HG03469 (cell line): ENCODE results near the gene RNASE11.
"Not testable (repeated sequence)": the region's sequence is repeated elsewhere in the genome, so short reads cannot be mapped to it uniquely, and the experiment has no call there.

Experiments
- ATAC-seq: cut with Tn5 transposase; IDR thresholded peaks from one replicate; pipeline ENCODE4 v1.9.1; 2021; ENCODE audit warnings: mild to moderate bottlenecking, moderate library complexity, moderate number of reproducible peaks; ENCODE audit not compliant: unreplicated experiment

RNASE11 gene

DNA sequence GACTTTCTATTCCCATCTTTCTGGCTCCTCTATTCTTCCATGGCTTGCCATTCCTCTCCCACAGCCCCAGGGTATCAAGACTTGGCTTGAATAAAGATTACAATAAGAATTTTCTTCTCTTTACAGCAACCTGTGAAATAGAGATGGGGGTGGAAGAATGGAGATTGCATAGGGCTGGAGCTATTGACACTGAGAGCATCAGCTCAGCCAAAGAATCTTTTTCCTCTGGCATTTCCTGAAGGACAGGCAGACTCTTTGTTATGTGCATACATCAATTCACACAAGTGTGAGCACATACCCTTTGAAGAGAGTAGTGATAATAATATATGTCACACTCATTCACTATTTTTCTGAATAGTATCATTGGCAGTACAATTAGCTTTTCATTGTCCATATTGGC, 4.7 kb downstream of the RNASE11 start:
- no peak for ATAC-seq

GRCh38 chr14:20580242-20580641, 7.6 kb downstream of the RNASE11 start:
- ATAC-seq, result no peak

- no peak for ATAC-seq
These were observed 8.9 kb downstream of the RNASE11 start for GRCh38 chr14:20578784-20579502.

DNA sequence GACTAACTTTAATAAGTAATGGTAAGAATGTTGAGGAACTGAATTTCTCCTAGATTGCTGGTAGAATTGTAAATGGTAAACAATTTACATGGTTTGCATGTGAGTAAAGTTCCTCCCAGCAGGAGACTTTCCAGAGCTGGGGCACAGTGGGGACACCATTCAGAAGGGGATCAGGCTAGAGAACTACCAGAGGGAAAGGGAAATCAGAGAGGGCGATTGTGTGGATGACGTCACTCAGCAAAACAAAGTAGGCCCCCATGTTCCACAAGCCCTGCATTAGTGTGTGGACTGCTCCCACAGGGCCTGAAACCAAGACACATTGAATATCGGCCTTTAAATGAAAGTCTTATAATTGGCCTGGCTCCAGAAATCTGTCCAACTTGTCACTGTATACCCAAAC, 9.5 kb downstream of the RNASE11 start:
- ATAC-seq, result no peak

DNA sequence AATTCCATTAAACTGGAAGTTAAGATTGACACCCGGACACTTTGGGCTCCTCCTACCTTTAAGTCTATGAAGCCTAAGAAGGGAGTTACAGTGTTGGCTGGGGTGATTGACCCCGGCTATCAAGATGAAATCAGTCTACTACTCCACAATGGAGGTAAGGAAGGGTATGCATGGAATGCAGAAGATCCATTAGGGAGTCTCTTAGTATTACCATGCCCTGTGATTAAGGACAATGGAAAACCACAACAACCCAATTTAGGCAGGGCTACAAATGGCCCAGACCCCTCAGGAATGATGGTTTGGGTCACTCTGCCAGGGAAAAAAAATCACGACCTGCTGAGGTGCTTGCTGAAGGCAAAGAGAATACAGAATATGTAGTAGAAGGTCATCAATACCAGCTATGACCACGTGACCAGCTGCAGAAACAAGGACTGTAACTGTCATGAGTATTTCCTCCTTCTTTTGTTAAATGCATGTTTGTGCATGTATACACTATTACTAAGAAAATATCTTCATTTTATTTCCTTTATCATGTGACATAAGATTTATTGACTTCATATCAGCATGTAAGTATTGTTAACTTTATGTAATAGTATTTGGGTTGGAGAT, 15.3 kb downstream of the RNASE11 start:
- ATAC-seq, result not testable (repeated sequence)

DNA sequence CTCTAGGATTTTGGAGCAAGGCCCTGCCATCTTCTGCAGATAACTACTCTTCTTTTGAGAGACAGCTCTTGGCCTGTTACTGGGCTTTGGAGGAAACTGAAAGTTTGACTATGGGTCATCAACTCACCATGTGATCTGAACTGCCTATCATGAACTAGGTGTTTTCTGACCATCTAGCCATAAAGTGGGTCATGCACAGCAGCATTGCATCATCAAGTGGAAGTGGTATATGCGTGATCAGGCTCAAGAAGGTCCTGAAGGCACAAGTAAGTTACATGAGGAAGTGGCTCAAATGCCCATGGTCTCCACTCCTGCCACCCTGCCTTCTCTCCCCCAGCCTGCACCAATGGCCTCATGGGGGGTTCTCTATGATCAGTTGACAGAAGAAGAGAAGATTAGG, 17.1 kb downstream of the RNASE11 start:
- ATAC-seq, result not testable (repeated sequence)

DNA sequence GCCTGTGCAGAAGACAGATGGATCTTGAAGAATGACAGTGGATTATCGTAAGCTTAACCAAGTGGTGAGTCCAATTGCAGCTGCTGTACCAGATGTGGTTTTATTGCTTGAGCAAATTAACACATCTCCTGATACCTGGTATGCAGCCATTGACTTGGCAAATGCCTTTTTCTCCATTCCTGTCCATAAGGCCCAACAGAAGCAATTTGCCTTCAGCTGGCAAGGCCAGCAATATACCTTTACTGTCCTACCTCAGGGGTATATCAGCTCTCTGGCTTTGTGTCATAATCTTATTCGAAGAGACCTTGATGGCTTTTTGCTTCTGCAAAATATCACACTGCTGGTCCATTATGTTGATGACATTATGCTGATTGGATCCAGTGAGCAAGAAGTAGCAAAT, 17.9 kb downstream of the RNASE11 start:
- not testable (repeated sequence) for ATAC-seq

DNA sequence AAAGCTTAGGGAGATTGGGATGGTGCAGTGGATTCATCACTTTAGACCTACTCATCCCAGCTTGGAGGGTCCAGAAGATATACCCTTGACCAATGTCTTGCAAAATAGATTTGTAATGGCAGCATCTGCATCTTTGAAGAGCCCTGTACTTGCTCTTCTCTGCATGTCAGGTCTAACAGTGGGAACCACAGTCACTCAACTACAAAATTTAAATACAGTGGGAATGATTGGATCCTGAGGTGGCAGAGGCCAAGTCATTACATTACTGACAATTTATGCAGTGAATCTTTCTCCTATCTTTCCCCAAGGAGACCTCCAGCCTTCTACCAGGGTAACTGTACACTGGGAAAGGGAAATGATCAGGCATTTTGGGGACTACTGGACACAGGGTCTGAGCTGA, 18.7 kb downstream of the RNASE11 start:
- no peak for ATAC-seq

- no peak for ATAC-seq
These were observed 19.4 kb downstream of the RNASE11 start for GRCh38 chr14:20568393-20568792.

DNA sequence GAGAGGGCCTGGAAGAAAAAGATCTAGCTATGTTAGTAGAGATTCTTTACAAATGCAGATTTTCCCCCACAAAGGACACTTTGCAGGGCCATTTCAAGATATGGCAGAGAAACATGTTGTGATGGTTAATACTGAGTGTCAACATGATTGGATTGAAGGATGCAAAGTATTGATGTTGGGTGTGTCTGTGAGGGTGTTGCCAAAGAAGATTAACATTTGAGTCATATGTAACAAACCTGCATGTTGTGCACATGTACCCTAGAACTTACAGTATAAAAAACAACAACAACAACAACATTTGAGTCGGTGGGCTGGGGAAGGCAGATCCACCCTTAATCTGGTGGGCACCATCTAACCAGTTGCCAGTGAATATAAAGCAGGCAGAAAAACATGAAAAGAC, 20.6 kb downstream of the RNASE11 start:
- ATAC-seq, result not testable (repeated sequence)

DNA sequence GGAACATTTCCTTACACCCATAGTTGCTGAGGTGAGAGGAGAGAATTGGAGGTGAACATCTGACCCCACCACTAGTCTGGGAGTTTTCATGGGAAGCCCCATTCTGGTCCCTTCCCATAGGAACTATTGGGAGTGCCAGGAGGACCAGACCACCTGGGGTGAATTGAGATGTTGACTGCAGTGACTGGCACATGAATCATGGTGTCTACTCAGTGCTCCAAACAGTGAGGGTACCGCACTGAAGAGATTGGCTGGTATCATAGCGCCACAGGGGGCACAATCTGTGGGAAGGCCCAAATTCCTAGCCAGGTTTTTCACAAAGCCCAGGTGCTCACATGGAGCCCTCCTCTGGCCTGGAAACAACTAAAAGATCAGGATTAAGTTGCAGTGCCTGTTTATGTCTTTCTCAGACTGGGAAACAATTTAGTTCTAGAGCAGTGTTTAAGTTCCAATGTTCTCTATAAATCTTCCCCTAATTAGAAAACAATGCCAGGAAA, 23.3 kb downstream of the RNASE11 start:
- no peak for ATAC-seq

DNA sequence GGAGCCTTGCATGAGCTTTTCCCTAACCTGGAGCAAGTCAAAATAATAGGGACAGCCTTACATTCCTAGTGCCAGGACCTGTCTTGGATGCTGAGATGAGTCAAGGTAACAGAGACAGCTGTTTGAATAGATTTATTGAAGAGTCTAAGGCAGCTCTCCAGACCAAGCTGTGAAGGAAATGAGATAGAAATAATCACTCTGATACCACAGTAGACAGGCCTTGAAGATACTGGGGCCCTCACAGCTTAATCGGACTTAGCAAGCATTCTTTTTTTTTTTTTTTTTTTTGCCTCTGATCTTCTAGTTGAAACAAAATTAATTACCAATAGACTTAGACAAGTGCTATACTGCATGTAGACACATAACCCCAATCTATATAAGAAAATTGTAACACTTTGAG, 23.8 kb downstream of the RNASE11 start:
- ATAC-seq, result no peak

- ATAC-seq, result no peak
These were observed 26.8 kb downstream of the RNASE11 start, which contains the start of gene RNASE9 for GRCh38 chr14:20560961-20561360. RNASE9 (minus strand) TSS chr14:20561047.

DNA sequence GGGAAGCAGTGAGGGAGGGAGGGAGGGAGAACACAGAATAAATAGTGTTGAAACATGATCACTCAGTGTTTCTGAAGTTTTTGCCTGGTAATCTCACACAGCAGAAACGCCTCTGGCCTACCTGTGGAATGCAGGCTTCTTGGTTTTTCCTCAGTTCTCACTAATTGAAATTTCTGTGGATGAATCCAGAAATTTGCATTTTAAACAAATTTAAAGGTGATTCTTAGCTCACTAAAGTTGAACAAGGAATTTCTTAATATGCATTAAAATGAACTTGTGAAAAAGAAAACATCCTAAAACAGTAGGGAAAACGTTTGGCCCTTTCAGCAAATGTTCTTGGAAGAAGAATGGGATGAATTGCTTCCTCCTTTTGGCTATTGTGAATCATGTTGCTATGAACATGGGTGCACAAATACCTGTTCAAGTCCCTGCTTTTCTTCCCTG, 28.3 kb downstream of the RNASE11 start:
- no peak for ATAC-seq

DNA sequence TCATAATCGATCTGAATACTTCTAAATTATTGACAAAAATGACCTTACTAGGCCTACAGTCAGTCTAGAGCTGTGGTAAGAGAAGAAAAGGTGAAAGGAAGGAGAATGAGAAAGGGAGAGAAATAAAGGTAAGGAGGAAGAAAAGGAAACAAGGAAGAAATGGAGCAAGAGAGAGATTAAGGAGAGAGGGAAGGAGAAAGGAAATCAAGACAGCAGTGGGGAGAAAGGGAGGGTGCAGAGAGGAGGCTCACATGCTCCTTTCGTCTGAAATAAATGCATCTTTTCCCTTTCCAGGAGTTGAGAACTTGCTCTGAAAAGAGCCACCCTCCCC, 30.6 kb downstream of the RNASE11 start:
- no peak for ATAC-seq

- ATAC-seq, result no peak
These were observed 31.1 kb downstream of the RNASE11 start for GRCh38 chr14:20556500-20557211.

- ATAC-seq, result no peak
These were observed 32.0 kb downstream of the RNASE11 start for GRCh38 chr14:20555845-20556244.

DNA sequence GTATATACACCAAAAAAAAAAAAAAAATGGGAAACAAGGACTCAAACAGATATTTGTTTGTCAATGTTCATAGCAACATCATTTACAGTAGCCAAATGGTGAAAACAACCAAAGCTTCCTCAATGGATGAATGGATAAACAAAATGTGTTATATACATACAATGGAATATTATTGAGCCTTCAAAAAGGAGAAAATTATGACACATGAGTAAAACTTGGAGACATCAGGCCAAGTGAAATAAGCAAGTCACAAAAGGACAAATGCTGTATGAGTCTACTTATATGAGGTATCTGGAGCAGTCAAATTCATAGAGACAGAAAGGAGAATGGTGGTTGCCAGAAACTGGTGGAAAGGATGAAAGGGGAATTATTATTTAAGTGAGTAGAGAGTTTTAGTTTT, 34.8 kb downstream of the RNASE11 start:
- ATAC-seq, result no peak

- ATAC-seq, result no peak
These were observed 36.2 kb downstream of the RNASE11 start for GRCh38 chr14:20551606-20552005.

- ATAC-seq, result no peak
These were observed 36.9 kb downstream of the RNASE11 start for GRCh38 chr14:20550926-20551325.

DNA sequence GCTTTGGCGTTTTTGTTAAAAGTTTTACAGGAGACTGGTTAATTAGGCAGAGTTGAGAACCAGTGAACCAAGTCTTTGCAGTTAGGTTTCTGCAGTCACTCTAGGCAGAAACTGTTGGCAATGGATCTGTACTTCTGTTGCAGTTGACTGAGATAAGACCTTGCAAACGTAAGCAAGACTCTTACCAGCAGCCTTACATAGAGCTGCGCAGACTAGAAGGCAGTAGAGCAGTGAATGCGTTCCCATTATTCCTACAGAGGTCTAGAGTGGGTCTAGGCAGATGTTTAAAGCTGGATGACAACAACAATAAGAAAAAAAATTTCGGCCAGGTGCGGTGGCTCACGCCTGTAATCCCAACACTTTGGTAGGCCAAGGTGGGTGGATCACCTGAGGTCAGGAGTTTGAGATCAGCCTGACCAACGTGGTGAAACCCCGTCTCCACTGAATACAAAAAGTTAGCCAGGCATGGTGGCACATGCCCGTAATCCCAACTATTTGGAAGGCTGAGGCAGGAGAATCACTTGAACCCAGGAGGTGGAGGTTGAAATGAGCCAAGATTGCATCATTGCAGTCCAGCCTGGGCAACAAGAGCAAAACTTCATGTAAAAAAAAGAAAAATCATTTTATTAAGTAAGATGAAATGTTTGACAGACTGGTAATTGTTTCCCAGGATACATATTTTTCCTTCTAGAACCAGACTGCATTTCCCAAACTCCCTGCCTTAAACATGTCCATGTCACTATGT, 39.2 kb downstream of the RNASE11 start:
- ATAC-seq, result no peak
